GM19023 (cell line): ENCODE measurements around the gene MGAT5B.

Experiments used
- ATAC-seq: cut with Tn5 transposase; IDR thresholded peaks from one replicate; pipeline ENCODE4 v1.9.1; 2021; ENCODE audit warnings: mild to moderate bottlenecking, moderate library complexity; ENCODE audit not compliant: unreplicated experiment

MGAT5B gene

GRCh38 chr17:76946772-76947135 lies 78.5 kb downstream of the MGAT5B start:
- no peak for ATAC-seq

GRCh38 chr17:76947309-76947708 lies 79.1 kb downstream of the MGAT5B start:
- no peak for ATAC-seq

DNA sequence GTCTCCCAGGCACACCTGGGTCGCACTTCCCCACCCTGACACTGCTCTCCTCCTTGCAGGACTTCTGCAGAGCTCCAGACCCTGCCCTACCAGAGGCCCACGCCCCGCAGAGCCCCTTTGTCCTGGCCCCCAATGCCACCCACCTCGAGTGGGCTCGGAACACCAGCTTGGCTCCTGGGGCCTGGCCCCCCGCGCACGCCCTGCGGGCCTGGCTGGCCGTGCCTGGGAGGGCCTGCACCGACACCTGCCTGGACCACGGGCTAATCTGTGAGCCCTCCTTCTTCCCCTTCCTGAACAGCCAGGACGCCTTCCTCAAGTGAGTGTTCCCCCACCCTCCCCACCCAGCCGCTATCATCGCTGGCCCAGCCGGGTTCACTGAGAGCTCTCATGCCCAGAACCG lies 79.6 kb downstream of the MGAT5B start:
- ATAC-seq, result no peak

GRCh38 chr17:76948301-76948700 lies 80.1 kb downstream of the MGAT5B start:
- ATAC-seq, result no peak

- no peak for ATAC-seq
Measured at GRCh38 chr17:76948726-76949342, 80.6 kb downstream of the MGAT5B start.

- no peak for ATAC-seq
Measured at GRCh38 chr17:76949913-76950695, 81.9 kb downstream of the MGAT5B start.

DNA sequence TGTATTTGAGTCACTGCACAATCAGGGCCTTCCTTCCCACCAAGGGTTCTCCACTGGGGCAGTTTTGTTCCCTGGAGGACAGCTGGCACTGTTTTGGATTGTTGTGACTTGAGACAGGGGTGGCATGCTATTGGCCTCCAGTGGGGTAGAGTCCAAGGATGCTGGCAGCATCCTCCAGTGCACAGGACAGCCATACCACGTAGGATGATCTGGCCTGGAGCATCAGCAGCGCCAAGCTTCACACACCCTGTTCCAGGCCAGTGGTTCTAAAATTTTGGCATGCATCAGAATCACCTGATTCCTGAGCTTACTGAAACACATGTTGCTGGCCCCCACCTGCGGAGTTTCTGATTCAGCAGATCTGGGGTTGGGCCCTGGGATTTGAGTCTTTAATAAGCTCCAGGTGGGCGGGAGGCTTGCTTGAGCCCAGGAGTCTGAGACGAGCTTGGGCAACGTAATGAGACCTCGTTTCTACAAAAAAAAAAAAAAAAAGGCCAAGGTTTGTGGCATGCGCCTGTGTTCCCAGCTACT lies 83.2 kb downstream of the MGAT5B start:
- ATAC-seq, result no peak

DNA sequence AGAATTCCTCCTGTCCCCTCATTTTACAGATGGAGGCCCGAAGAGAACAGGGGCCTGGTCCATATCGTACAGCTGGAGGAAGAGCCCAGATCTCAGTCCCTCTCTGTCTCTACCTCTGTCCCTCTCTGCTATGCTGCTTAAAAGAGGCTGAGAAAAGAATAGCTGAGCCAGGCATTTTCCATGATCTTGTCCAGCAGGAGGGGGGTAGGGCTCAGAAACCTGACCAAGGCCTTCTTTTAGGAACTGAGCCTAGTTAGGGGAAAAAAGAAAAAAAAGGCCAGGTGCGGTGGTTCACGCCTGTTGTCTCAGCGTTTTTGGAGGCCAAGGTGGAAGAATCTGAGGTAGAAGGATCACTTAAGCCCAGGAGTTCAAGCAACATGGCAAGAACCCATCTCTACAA lies 84.2 kb downstream of the MGAT5B start:
- ATAC-seq, result no peak

- ATAC-seq, result no peak
Measured at GRCh38 chr17:76953066-76953465, 84.9 kb downstream of the MGAT5B start.

GRCh38 chr17:76953946-76954345 lies 85.7 kb downstream of the MGAT5B start:
- no peak for ATAC-seq

- ATAC-seq, result no peak
Measured at GRCh38 chr17:76955191-76955590, 87.0 kb downstream of the MGAT5B start.

- no peak for ATAC-seq
Measured at GRCh38 chr17:76956846-76957540, 88.8 kb downstream of the MGAT5B start.

DNA sequence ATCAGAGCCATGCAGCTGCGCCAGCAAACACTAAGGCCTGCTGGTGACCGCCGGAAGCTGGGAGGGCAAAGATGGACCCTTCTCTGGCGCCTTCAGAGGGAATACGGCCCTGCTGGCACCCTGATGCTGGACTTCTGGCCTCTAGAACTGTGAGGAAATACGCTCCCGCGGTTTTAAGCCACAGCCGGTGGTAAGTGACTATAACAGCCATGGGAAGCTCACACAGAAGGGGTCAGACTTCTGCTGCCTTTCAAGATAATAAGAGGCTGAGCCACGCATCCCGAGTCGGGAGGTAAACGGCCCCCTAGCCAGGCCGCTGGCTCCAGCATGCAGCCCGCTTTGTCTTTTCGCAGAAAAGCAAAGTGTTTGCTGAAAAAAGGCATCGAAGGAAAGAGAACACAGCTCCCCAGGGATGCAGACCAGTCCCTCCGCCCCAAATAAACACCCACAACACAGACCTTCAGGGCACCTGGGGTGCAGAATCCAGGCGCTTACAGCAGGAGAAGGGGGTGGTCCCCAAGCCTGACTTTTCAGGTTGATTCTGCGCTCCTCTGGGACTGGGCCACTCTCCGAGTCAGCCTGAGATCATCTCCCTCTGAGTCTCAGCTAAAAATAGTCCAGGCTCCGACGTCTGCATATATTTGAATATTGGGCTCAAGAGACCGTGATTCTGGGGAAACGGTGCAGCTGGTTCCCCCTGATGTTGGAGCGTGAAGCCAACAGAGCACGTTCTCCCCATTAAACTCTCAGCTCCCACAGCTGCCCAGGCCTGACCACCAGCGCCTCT lies 89.7 kb downstream of the MGAT5B start:
- no peak for ATAC-seq

- no peak for ATAC-seq
Measured at GRCh38 chr17:76958974-76959373, 90.8 kb downstream of the MGAT5B start.

DNA sequence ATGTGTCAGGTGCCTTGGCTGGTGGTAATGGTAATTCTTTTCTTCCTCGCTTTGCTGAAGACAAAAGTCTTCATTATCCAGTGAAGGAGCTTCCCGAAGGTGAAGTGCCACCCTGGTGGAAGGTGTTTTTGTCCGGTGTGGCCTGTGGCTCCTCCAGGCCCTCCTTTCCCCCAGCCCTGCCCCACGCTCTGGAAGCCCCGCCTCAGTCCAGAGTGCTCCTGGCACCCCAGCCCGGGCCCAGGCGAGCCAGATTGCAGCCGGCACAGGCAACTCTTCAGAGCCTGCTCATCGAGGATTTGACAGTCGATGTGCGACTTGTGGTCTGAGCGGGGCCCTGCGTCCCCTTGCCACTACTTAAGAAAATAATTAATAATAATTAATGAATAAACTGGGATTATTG lies 93.7 kb downstream of the MGAT5B start:
- no peak for ATAC-seq

DNA sequence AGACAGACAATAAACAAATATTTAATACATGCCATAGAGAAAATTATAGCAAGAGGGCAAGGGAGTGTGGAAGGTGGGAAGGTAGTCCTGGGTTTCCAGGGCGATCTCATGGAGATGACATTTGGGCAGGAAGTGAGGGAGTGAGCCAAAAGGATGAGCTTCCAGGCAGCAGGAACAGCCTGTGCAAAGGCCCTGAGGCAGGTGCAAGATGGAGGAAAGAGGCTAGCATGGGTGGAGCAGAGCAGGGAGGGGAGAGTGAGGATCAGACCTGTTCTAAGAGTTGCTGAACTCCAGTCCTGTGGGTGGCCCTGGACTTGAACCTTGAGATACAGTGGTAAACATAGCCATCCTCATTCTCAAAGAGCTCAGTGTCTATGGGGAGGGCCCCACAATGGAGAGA lies 94.7 kb downstream of the MGAT5B start:
- ATAC-seq, result no peak

GRCh38 chr17:76966016-76966415 lies 97.8 kb downstream of the MGAT5B start:
- ATAC-seq, result no peak

DNA sequence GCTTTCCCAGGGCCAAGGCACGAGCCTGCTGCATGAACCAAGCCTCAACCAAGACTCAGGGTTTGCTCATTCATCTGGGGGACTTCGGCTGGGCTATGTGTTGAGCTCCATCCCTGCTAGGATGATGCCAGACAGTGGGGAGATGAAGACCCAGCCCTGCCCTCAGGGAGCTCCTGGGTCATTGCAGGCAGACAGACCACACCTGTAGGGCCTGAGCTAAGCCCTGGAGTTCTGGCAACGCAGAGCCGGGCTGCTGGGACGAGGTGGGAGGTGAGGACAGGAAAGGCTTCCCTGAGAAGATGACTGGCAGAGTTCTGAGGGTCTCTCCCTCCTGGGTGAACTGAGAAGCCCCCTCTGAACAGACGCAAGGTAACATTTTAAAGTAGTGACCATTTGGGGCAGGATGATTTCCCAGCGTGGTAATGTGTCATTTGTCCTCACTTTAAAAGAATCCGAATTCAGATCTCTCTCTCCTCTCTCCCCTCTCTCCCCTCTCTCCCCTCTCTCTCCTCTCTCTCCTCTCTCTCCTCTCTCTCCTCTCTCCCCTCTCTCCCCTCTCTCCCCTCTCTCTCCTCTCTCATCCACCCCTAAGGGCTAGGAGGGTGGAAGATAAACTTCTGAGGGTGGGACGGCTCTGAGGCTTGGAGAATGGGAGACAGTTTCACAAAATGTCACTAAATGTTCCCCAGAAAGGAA lies 98.4 kb downstream of the MGAT5B start:
- ATAC-seq, result no peak

DNA sequence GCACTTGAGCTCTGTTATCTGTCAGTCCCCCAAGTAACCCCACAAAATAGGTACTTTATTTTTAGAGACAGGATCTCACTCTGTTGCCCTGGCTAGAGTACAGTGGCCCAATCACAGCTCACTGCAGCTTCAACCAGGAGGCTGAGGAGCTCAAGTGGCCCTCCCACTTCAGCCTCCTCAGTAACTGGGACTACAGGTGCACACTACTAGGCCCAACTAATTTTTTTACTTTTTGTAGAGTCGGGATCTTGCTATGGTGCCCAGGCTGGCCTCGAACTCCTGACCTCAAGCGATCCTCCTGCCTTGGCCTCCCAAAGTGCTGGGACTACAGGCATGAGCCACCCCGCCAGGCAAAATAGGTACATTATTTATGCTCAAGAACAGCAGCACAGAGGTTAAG lies 99.6 kb downstream of the MGAT5B start:
- no peak for ATAC-seq
